ENCODE measurements around the gene GABRB2. TPM values are rescaled to one million over a fixed set of nuclear protein-coding genes. Genes with fewer than 3 reads are reported as not detected.

GABRB2 gene
- total and polyA plus RNA-seq, 2 experiments from 2014 or later: 0.11 to 0.94 TPM

GRCh38 chr5:161277011-161277410 is 269.5 kb downstream of the GABRB2 start:
- no peak overlapping the region for H3K4me3 Mint-ChIP-seq
- DNase-seq (ENCODE audit: low spot score): no peak
- Histone ChIP-seq H3K9me2 (ENCODE audit: insufficient read depth) (peaks cover 4% of the 10 kb centered on the region; the same call in 1 of the 2 replicates), H3K36me3 (ENCODE audit: insufficient read depth) (no peaks in the 10 kb centered on the region), H3K4me2 (no peak overlapping the region), H3F3A (replicated peaks; ENCODE audit: low read depth) (no peaks in the 10 kb centered on the region), H3K27ac (ENCODE audit: low read depth) (no peak overlapping the region), H3K79me2 (replicated peaks; ENCODE audit: insufficient read depth) (no peaks in the 10 kb centered on the region), H4K20me1 (replicated peaks; ENCODE audit: insufficient read depth) (no peaks in the 10 kb centered on the region), H3K4me1 (ENCODE audit: insufficient read depth) (no peaks in the 10 kb centered on the region), H2AFZ (no peak overlapping the region), H3K4me3 (no peak overlapping the region), H3K27me3 (ENCODE audit: insufficient read depth) (no peaks in the 10 kb centered on the region)
- no peaks in the 10 kb centered on the region for H3K27me3 Mint-ChIP-seq (ENCODE audit: insufficient read depth, low read depth, poor library complexity)
- H3K36me3 Mint-ChIP-seq (ENCODE audit: low read depth): peaks cover 6% of the 10 kb centered on the region; the same call in 1 of the 3 replicates
- H3K27ac Mint-ChIP-seq: no peak overlapping the region
- ATAC-seq: no peak
- TF ChIP-seq STAT1 (IDR thresholded peaks at IDR 0.05; ENCODE audit: unreplicated experiment): no peak
- no peak for TF ChIP-seq JUNB (IDR thresholded peaks at IDR 0.05; ENCODE audit: unreplicated experiment)
- TF ChIP-seq ZNF462 (CRISPR knock-in tag; IDR thresholded peaks at IDR 0.05): no peak
- no peak for TF ChIP-seq NANOG (IDR thresholded peaks at IDR 0.05; ENCODE audit: borderline replicate concordance)
- TF ChIP-seq EZH2phosphoT487 (IDR thresholded peaks at IDR 0.05; ENCODE audit: unreplicated experiment): no peak
- TF ChIP-seq, protein P1, sequence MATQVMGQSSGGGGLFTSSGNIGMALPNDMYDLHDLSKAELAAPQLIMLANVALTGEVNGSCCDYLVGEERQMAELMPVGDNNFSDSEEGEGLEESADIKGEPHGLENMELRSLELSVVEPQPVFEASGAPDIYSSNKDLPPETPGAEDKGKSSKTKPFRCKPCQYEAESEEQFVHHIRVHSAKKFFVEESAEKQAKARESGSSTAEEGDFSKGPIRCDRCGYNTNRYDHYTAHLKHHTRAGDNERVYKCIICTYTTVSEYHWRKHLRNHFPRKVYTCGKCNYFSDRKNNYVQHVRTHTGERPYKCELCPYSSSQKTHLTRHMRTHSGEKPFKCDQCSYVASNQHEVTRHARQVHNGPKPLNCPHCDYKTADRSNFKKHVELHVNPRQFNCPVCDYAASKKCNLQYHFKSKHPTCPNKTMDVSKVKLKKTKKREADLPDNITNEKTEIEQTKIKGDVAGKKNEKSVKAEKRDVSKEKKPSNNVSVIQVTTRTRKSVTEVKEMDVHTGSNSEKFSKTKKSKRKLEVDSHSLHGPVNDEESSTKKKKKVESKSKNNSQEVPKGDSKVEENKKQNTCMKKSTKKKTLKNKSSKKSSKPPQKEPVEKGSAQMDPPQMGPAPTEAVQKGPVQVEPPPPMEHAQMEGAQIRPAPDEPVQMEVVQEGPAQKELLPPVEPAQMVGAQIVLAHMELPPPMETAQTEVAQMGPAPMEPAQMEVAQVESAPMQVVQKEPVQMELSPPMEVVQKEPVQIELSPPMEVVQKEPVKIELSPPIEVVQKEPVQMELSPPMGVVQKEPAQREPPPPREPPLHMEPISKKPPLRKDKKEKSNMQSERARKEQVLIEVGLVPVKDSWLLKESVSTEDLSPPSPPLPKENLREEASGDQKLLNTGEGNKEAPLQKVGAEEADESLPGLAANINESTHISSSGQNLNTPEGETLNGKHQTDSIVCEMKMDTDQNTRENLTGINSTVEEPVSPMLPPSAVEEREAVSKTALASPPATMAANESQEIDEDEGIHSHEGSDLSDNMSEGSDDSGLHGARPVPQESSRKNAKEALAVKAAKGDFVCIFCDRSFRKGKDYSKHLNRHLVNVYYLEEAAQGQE (IDR thresholded peaks at IDR 0.05; ENCODE audit: unreplicated experiment): no peak
- no peak for TF ChIP-seq EZH2 (IDR thresholded peaks at IDR 0.05; ENCODE audit: low read depth, unreplicated experiment)
- TF ChIP-seq ZNF114 (CRISPR knock-in tag; IDR thresholded peaks at IDR 0.05): no peak
- no peak for TF ChIP-seq POLR2AphosphoS5 (IDR thresholded peaks at IDR 0.05; ENCODE audit: low read depth)
- TF ChIP-seq ZNF331 (CRISPR knock-in tag; IDR thresholded peaks at IDR 0.05; ENCODE audit: low read depth): no peak
- TF ChIP-seq ETS1 (IDR thresholded peaks at IDR 0.05): no peak
- no peak for TF ChIP-seq CTCF (conservative IDR thresholded peaks at IDR 0.05; ENCODE audit: low read depth in 2 of 2)
- TF ChIP-seq CREB1 (CRISPR knock-in tag; IDR thresholded peaks at IDR 0.05; ENCODE audit: low read depth): no peak
- peaks cover 4% of the 10 kb centered on the region; the same call in 2 of the 3 replicates for H3K4me1 Mint-ChIP-seq
- peaks cover 8% of the 10 kb centered on the region for H3K9me3 Mint-ChIP-seq

Data from GM23338 (cell line).